Endothelial cell of umbilical vein (primary cell): Measurements from ENCODE around the gene FHIT. TPM values are rescaled to one million over a fixed set of nuclear protein-coding genes. Genes with fewer than 3 reads are reported as not detected.

Experiments used
- BruUV-seq: library from RNA; stranded (reverse); fragments of 400-500 nt; replicated peaks from 2 replicates; lab custom pipeline; 2021; lab: Mats Ljungman, UMichigan
- CTCF ChIA-PET: fragments of 300-600, 350-600 bp; sonication (Branson Sonifier 250); formaldehyde crosslinking; loops from one replicate; lab custom pipeline; 2021; ENCODE audit warnings: antibody characterized with exemption, inconsistent platforms; lab: Charles Lee
- POLR2A ChIA-PET: fragments of 300-600, 350-600 bp; sonication (Branson Sonifier 250); formaldehyde crosslinking; loops from one replicate; lab custom pipeline; 2021; ENCODE audit warnings: antibody characterized with exemption, inconsistent platforms; lab: Charles Lee
- DNase-seq: peaks from one replicate; pipeline ENCODE4 v3.0.0-alpha.2; 2011; ENCODE audit warnings: low read depth, low spot score
- FAIRE-seq: peaks from 2 replicates; lab custom pipeline; 2011; peaks lifted over from hg19 to GRCh38; lab: Jason Lieb, UNC
- H2AFZ ChIP-seq: 2 replicates; pipeline ENCODE4 v1.6.0; 2012; ENCODE audit warnings: low read depth, low read length, control low read depth, inconsistent platforms
- H3K27ac ChIP-seq: 2 replicates; pipeline ENCODE4 v1.5.1; 2011; ENCODE audit warnings: low read depth, mild to moderate bottlenecking, control low read depth, low read length, moderate library complexity; ENCODE audit not compliant: insufficient read depth
- H3K27me3 ChIP-seq, 2 experiments: 2 replicates each; pipeline versions ENCODE4 v1.6.0 to v1.6.1; 2011; ENCODE audit warnings: low read length in 2 of 2, mixed read lengths in 1 of 2; ENCODE audit not compliant: control insufficient read depth in 2 of 2, insufficient read depth in 2 of 2
- H3K36me3 ChIP-seq, 2 experiments: 2 replicates in 1 of 2; 3 replicates in 1 of 2; pipeline ENCODE4 v1.5.1; 2011; ENCODE audit warnings: low read length in 2 of 2, mild to moderate bottlenecking in 1 of 2, moderate library complexity in 1 of 2; ENCODE audit not compliant: control insufficient read depth in 2 of 2, insufficient read depth in 2 of 2; ENCODE audit errors: extremely low read depth in 1 of 2
- H3K4me1 ChIP-seq: 3 replicates; pipeline ENCODE4 v1.5.1; 2011; ENCODE audit warnings: mild to moderate bottlenecking, low read length; ENCODE audit not compliant: control insufficient read depth, insufficient read depth; ENCODE audit errors: extremely low read depth
- H3K4me2 ChIP-seq: 2 replicates; pipeline ENCODE4 v1.6.1; 2011; ENCODE audit warnings: low read length, control low read depth, mixed read lengths; ENCODE audit not compliant: insufficient read depth
- H3K4me3 ChIP-seq, 3 experiments: fragments of 200-600 bp in 1 of 3; sonication (generic), shearing (Covaris generic) in 1 of 3; replicated peaks in 1 of 3; 2 replicates each; pipeline ENCODE4 v1.5.1; 2011 to 2016; ENCODE audit warnings: control low read depth in 3 of 3, low read length in 3 of 3, mild to moderate bottlenecking in 2 of 3, inconsistent platforms in 1 of 3, low read depth in 1 of 3, moderate library complexity in 1 of 3; ENCODE audit not compliant: insufficient read depth in 1 of 3
- H3K79me2 ChIP-seq: 2 replicates; pipeline ENCODE4 v1.6.0; 2012; ENCODE audit warnings: low read length, inconsistent platforms; ENCODE audit not compliant: control insufficient read depth, insufficient read depth
- H3K9ac ChIP-seq: replicated peaks from 2 replicates; pipeline ENCODE3; 2011; ENCODE audit warnings: low read length, control low read depth; ENCODE audit not compliant: insufficient read depth; ENCODE audit errors: extremely low read depth
- H3K9me1 ChIP-seq: replicated peaks from 3 replicates; pipeline ENCODE4 v1.6.0; 2011; ENCODE audit warnings: mild to moderate bottlenecking, low read length; ENCODE audit not compliant: control insufficient read depth, insufficient read depth; ENCODE audit errors: extremely low read depth
- H3K9me3 ChIP-seq: replicated peaks from 2 replicates; pipeline ENCODE4 v1.5.1; 2012; ENCODE audit warnings: low read length, inconsistent platforms; ENCODE audit not compliant: control insufficient read depth, insufficient read depth
- H4K20me1 ChIP-seq: replicated peaks from 2 replicates; pipeline ENCODE3; 2011; ENCODE audit warnings: mild to moderate bottlenecking, low read length; ENCODE audit not compliant: control insufficient read depth, insufficient read depth; ENCODE audit errors: extremely low read depth
- CTCF ChIP-seq, 2 donors: IDR thresholded peaks; 1 replicate in 1 of 2; 2 replicates in 1 of 2; pipeline ENCODE4 v1.5.1; 2011; ENCODE audit warnings: low read length in 2 of 2, mild to moderate bottlenecking in 2 of 2, moderate library complexity in 2 of 2, control low read depth in 1 of 2, inconsistent platforms in 1 of 2, low read depth in 1 of 2; ENCODE audit not compliant: insufficient read depth in 1 of 2; ENCODE audit errors: extremely low read depth in 1 of 2
- EZH2 ChIP-seq: IDR thresholded peaks from 2 replicates; pipeline ENCODE4 v1.6.1; 2012; ENCODE audit warnings: borderline replicate concordance, low read depth, mild to moderate bottlenecking, moderate library complexity, low read length, inconsistent platforms; ENCODE audit not compliant: severe bottlenecking
- FOS ChIP-seq: IDR thresholded peaks from 2 replicates; pipeline ENCODE4 v1.6.1; 2011; ENCODE audit warnings: mild to moderate bottlenecking, low read length, moderate library complexity, borderline replicate concordance; ENCODE audit not compliant: insufficient read depth
- GATA2 ChIP-seq: IDR thresholded peaks from 2 replicates; pipeline ENCODE4 v1.7.0; 2011; ENCODE audit warnings: low read depth, mild to moderate bottlenecking, moderate library complexity, mixed read lengths, low read length; ENCODE audit not compliant: insufficient read length, insufficient read depth
- JUN ChIP-seq: IDR thresholded peaks from 2 replicates; pipeline ENCODE4 v1.6.1; 2011; ENCODE audit warnings: borderline replicate concordance, low read depth; ENCODE audit not compliant: insufficient read length, insufficient read depth
- MAX ChIP-seq: IDR thresholded peaks from 2 replicates; pipeline ENCODE4 v1.6.1; 2011; ENCODE audit not compliant: insufficient read depth, insufficient read length
- MYC ChIP-seq: IDR thresholded peaks from one replicate; pipeline ENCODE4 v1.6.1; 2011; ENCODE audit warnings: mild to moderate bottlenecking, low read depth, low read length
- POLR2A ChIP-seq: IDR thresholded peaks from 2 replicates; pipeline ENCODE4 v1.6.1; 2012; ENCODE audit warnings: low read depth, mild to moderate bottlenecking, control low read depth, low read length
- POLR2AphosphoS5 ChIP-seq: IDR thresholded peaks from 2 replicates; pipeline ENCODE4 v1.6.1; 2012; ENCODE audit warnings: low read depth, mild to moderate bottlenecking, control low read depth, low read length, moderate library complexity; ENCODE audit not compliant: insufficient read depth
- dilution Hi-C: fragments of 300-500 bp; cut with MboI; formaldehyde crosslinking; loops from one replicate; pipeline ENCODE4 v1.15.0; 2019; ENCODE audit warnings: low sequenced_read_pairs; ENCODE audit not compliant: extremely low pct_ligation_motif_present
- intact Hi-C: fragments of 100-400 bp; cut with micrococcal nuclease; formaldehyde crosslinking; loops from one replicate; pipeline ENCODE4 v1.10.0; 2022
- polyA plus RNA-seq, 4 experiments: library from polyadenylated mRNA; depleted of rRNA in 3 of 4; stranded (reverse) in 3 of 4; unstranded in 1 of 4; fragments of >200 nt; gene quantifications; 2 replicates each; pipeline versions ENCODE4 v1.2.1 to v1.2.3, GENCODE V29; 2011 to 2012; ENCODE audit warnings: missing spikeins in 1 of 4
- total RNA-seq: library from RNA; stranded (reverse); gene quantifications from 2 replicates; pipeline ENCODE4 v1.2.3, GENCODE V29; 2021

Gene FHIT
- total and polyA plus RNA-seq, 2 donors (not counting 3 experiments of a cell fraction or from before 2014, with no cell fraction given): 0.47 to 2.2 TPM

- POLR2A ChIA-PET: no interaction called here
Observed at GRCh38 chr3:60970850-60971249, 280.4 kb downstream of the FHIT start.

More at GRCh38 chr3:60970850-60971249, 280.4 kb downstream of the FHIT start:
- Histone ChIP-seq H3K79me2 (no peaks in the 10 kb centered on the region), H3K4me3 (no peak overlapping the region), H3K27ac (no peak overlapping the region), H3K9me1 (no peaks in the 10 kb centered on the region), H3K4me1 (no peaks in the 10 kb centered on the region), H4K20me1 (no peaks in the 10 kb centered on the region), H3K27me3 (no peaks in the 10 kb centered on the region), H3K4me2 (no peak overlapping the region), H2AFZ (no peak overlapping the region), H3K9ac (no peak overlapping the region), H3K36me3 (no peaks in the 10 kb centered on the region), H3K9me3 (no peaks in the 10 kb centered on the region)
- dilution Hi-C loops: no loop called here
- TF ChIP-seq MYC (no peak), FOS (no peak), GATA2 (no peak), MAX (no peak), POLR2AphosphoS5 (no peak), CTCF (IDR thresholded peaks at IDR 0.05; ENCODE audit: extremely low read depth in 1 of 2, insufficient read depth in 1 of 2, low read depth in 1 of 2, low read length in 2 of 2) (no peak), EZH2 (no peak), POLR2A (no peak), JUN (no peak)
- FAIRE-seq (no peak), DNase-seq (no peak)
- intact Hi-C loops: no loop called here
- no TSS peak for BruUV-seq
- CTCF ChIA-PET: interaction anchor here (1.2 kb wide), 1 partner anchor 411 kb away, joined by 3 read pairs; no protein-coding TSS in a partner anchor
